ACC112 (cell line): ENCODE measurements around the gene TP53I11.

Source experiments
- H2AFZ ChIP-seq: fragments of 200-600 bp; sonication (generic); one replicate; pipeline ENCODE4 v1.6.0; 2017; ENCODE audit warnings: antibody characterized with exemption, low read length; ENCODE audit not compliant: unreplicated experiment
- H3K27ac ChIP-seq: fragments of 200-600 bp; sonication (generic); 2 replicates; pipeline ENCODE4 v1.5.1; 2014; ENCODE audit warnings: low read depth, mild to moderate bottlenecking, antibody characterized with exemption, low read length, moderate library complexity
- H3K27me3 ChIP-seq: fragments of 200-600 bp; sonication (generic); 2 replicates; pipeline ENCODE4 v1.6.1; 2014; ENCODE audit warnings: mild to moderate bottlenecking, antibody characterized with exemption, low read length, moderate library complexity, mixed read lengths; ENCODE audit not compliant: insufficient read depth
- H3K36me3 ChIP-seq: fragments of 200-600 bp; sonication (generic); 2 replicates; pipeline ENCODE4 v1.6.1; 2016; ENCODE audit warnings: mild to moderate bottlenecking, antibody characterized with exemption, low read length, moderate library complexity, mixed read lengths; ENCODE audit not compliant: insufficient read depth
- H3K4me1 ChIP-seq: fragments of 200-600 bp; sonication (generic); one replicate; pipeline ENCODE4 v1.6.1; 2016; ENCODE audit warnings: low read length, mixed read lengths; ENCODE audit not compliant: insufficient read depth, unreplicated experiment, control insufficient read depth
- H3K4me3 ChIP-seq: fragments of 200-600 bp; sonication (generic); 2 replicates; pipeline ENCODE4 v1.5.1; 2014; ENCODE audit warnings: mild to moderate bottlenecking, low read depth, low read length
- H3K79me2 ChIP-seq: fragments of 200-600 bp; sonication (generic); one replicate; pipeline ENCODE4 v1.6.0; 2016; ENCODE audit warnings: low read length; ENCODE audit not compliant: control insufficient read depth, unreplicated experiment, insufficient read depth

TP53I11 gene

DNA sequence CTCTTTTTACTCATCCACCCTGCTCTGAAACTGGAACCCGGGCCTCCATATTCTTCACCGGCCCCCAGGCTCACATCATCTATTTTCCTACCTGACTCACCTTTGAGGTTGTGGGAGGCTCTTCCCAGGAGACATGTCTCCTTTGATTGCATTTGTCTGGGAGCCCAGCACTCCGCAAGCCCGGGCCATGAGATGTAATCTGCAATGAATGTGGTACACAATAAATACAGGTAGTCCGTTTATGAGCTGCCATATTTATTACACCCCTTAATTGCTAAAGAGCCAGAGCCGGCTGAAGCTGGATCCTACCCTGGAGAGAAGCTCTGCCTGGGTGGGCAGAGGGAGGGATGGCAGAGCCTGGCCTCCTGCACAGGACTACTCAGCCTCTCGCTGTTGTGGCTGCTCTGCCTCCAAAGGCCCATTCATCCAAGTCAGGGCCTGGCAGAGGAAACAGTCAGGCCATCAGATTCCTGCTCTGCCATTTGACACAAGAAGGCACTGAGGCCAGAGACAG lies 49.5 kb downstream of the TP53I11 start:
- no peaks in the 10 kb centered on the region for H3K4me1 ChIP-seq
- no peaks in the 10 kb centered on the region for H3K36me3 ChIP-seq
- no peak overlapping the region for H3K27ac ChIP-seq
- H2AFZ ChIP-seq = no peak overlapping the region
- H3K79me2 ChIP-seq = no peaks in the 10 kb centered on the region
- peaks cover 17% of the 10 kb centered on the region; the same call in 1 of the 2 replicates for H3K27me3 ChIP-seq
- H3K4me3 ChIP-seq = no peak overlapping the region

DNA sequence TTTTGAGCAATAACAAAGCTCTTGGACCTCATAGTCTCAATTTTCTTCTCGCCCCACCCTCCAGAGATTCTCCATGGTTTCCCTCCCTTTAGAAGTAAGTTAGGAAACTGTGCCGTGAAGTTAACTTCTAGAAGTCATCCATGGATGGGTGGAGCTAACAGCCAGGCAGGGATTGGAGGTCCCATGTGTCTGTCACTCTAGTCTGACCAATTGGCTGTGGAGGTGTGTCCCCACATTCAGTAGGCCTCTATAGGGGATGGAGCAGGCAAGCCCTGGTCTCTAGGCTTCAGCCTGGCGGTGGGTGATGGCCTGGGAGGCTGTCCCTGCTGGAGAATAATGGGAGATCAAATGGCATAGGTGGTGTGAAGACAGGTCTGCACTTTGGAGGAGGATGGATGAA lies 50.7 kb downstream of the TP53I11 start:
- H3K4me1 ChIP-seq = no peaks in the 10 kb centered on the region
- H3K27ac ChIP-seq = no peak overlapping the region
- H3K4me3 ChIP-seq = no peak overlapping the region
- no peak overlapping the region for H2AFZ ChIP-seq
- H3K27me3 ChIP-seq = peaks cover 17% of the 10 kb centered on the region
- H3K36me3 ChIP-seq = no peaks in the 10 kb centered on the region
- no peaks in the 10 kb centered on the region for H3K79me2 ChIP-seq

DNA sequence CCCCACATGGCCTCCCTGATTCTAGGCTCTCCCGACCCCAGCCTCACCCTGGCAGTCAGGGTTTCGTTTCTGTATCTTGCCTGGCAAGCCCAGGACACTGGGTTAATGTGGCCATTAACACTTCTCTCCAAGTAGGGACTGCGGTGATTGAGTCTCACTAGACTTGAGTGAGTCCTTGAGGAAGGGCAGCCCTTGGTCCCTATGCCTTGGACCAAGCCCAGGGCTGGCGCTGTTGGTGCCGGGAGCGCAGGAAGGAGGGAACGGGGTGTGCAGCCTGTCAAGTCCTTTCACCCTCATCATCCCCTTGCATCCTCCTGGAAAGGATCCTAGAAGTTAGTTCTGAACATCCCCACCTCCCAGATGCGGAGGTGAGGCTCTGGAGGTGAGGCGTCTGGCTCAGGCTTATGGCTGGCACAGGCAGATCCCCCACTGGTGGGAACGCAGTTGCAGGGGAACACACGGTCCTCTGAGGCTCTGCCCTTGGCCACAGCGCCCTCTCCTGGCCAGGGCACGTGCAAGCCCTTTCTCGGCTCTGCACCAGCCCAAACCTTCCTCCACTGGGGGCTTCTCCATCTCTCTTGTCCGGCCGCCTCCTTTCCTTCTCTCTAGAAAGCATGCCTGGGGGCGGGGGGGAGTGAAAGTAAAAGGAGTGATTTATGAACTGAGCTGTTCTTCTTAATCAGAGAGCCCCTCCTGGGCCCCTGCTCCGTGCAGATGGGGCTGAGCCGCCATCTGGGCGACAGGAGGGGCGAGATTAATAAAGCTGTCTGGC lies 56.7 kb downstream of the TP53I11 start:
- H3K27ac ChIP-seq = no peak overlapping the region
- H3K79me2 ChIP-seq = no peaks in the 10 kb centered on the region
- H2AFZ ChIP-seq = no peak overlapping the region
- H3K27me3 ChIP-seq = peaks cover 15% of the 10 kb centered on the region
- H3K36me3 ChIP-seq = no peaks in the 10 kb centered on the region
- no peaks in the 10 kb centered on the region for H3K4me1 ChIP-seq
- H3K4me3 ChIP-seq = no peak overlapping the region

- H3K4me3 ChIP-seq = no peak overlapping the region
- H3K79me2 ChIP-seq = no peaks in the 10 kb centered on the region
- H3K4me1 ChIP-seq = no peaks in the 10 kb centered on the region
- H3K27ac ChIP-seq = no peak overlapping the region
- H3K27me3 ChIP-seq = peaks cover 15% of the 10 kb centered on the region
- H2AFZ ChIP-seq = no peak overlapping the region
- no peaks in the 10 kb centered on the region for H3K36me3 ChIP-seq
These were observed 57.3 kb downstream of the TP53I11 start for GRCh38 chr11:44893308-44893822.

DNA sequence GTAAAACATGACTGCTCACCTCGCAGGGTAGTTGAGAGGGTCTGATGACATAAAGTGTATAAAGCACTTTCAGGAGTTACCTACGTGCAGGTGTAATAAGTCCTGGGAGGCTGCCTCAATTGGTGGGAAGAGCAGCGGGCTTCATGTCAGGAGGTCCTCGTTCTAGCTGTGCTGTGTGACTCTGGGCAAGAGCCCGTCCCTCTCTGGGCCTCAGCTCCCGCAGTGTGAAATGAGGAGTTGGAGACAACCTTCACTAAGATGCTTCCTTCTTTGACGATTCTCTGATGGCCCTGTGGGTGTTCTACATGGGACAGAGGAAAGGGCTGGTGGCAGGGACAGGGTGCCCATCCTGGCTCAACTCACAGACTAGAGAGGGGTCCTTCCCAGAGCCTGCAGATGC lies 57.8 kb downstream of the TP53I11 start:
- H2AFZ ChIP-seq = no peak overlapping the region
- H3K36me3 ChIP-seq = no peaks in the 10 kb centered on the region
- no peaks in the 10 kb centered on the region for H3K79me2 ChIP-seq
- peaks cover 15% of the 10 kb centered on the region for H3K27me3 ChIP-seq
- H3K4me3 ChIP-seq = no peak overlapping the region
- H3K4me1 ChIP-seq = no peaks in the 10 kb centered on the region
- no peak overlapping the region for H3K27ac ChIP-seq

DNA sequence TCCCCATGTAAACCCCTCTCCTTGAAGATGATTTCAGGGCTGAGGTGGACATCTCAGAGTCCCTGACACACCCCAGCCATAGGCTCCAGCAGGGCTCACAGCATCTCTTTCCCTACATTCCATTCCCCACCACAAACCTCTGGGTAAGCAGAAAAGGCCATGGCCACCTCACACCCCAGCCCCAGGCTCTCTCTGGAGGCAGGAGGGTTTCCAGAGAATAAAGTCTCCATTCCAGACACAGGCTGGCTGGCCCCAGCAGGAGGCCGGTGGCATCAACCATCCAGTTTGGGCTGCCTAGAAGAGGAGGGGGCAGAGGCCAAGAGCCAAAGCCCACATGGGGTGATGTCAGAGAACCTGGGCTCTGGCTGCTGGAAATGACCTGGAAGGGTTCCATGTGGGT lies 61.4 kb downstream of the TP53I11 start:
- H3K79me2 ChIP-seq = no peaks in the 10 kb centered on the region
- H3K27me3 ChIP-seq = no peaks in the 10 kb centered on the region
- H3K4me3 ChIP-seq = no peak overlapping the region
- no peak overlapping the region for H3K27ac ChIP-seq
- H2AFZ ChIP-seq = no peak overlapping the region
- H3K4me1 ChIP-seq = no peaks in the 10 kb centered on the region
- H3K36me3 ChIP-seq = no peaks in the 10 kb centered on the region

DNA sequence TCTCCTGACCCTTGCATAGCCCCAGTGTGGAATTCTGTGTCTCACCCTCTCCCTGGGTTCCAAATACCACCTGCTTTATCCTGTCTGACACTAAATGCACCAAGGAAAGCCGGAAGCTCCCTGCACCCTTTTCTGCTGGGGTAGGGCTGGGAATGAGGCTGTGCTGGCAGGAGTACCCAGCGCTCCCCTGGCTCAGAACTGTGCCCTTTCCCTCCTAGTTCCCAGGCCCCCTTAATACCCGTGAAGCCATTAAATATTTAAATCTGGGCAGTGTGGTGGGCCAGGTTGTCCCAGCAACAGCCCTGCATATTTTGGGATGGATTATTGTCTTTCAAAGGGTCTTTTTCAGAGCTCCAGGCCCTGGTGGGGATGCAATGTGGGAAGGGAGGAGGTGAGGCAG lies 63.0 kb downstream of the TP53I11 start:
- H3K27ac ChIP-seq = no peak overlapping the region
- H3K4me1 ChIP-seq = no peaks in the 10 kb centered on the region
- H3K36me3 ChIP-seq = no peaks in the 10 kb centered on the region
- H3K27me3 ChIP-seq = no peaks in the 10 kb centered on the region
- H3K4me3 ChIP-seq = no peak overlapping the region
- no peak overlapping the region for H2AFZ ChIP-seq
- no peaks in the 10 kb centered on the region for H3K79me2 ChIP-seq

- Histone ChIP-seq H3K36me3 (no peaks in the 10 kb centered on the region), H3K27me3 (peaks cover 5% of the 10 kb centered on the region; the same call in 1 of the 2 replicates), H3K4me3 (no peak overlapping the region), H2AFZ (no peak overlapping the region), H3K27ac (no peak overlapping the region), H3K79me2 (no peaks in the 10 kb centered on the region), H3K4me1 (no peaks in the 10 kb centered on the region)
These were observed 63.9 kb downstream of the TP53I11 start for GRCh38 chr11:44886790-44887140.

- no peaks in the 10 kb centered on the region for H3K4me1 ChIP-seq
- no peak overlapping the region for H2AFZ ChIP-seq
- no peak overlapping the region for H3K4me3 ChIP-seq
- no peak overlapping the region for H3K27ac ChIP-seq
- H3K79me2 ChIP-seq = no peaks in the 10 kb centered on the region
- peaks cover 10% of the 10 kb centered on the region; the same call in 1 of the 2 replicates for H3K27me3 ChIP-seq
- no peaks in the 10 kb centered on the region for H3K36me3 ChIP-seq
These were observed 64.5 kb downstream of the TP53I11 start for GRCh38 chr11:44885919-44886789.

DNA sequence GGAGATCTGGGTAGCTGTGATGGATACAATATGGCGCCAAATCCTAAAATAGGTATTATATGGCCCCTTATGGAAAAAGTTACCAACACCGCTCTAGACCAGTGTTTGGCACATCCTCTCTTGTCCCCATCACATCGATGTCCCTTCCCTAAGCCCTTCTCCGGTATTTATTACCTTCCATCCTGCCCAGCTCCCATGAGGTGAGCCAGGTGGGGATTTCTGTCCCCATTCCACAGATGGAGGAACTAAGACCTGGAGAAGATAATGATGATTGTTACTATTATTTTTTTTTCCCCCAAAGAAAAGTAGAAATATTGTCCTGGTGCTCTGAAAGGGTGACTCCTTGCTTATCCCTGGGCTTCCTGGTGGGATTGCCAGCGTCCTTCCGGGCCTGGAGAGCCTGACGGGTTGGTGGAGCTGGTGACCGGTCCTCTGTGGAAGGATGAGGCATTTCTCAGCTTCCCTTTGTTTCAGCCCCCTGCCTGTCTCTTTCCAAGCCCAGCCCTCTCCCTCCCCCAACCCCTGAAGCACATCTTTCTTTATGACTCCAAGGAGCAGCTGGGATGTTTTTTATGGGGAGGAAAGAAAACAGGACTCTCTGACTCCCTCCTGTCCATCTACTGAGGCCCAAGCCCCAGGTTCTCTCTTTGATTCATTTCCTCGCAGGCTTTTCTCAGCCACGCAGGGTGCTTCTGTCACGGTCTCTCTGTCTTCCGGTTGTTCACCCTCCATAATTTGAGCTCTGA lies 65.4 kb downstream of the TP53I11 start:
- H3K79me2 ChIP-seq = no peaks in the 10 kb centered on the region
- peaks cover 18% of the 10 kb centered on the region for H3K27me3 ChIP-seq
- H3K4me1 ChIP-seq = no peaks in the 10 kb centered on the region
- H3K27ac ChIP-seq = no peak overlapping the region
- no peak overlapping the region for H2AFZ ChIP-seq
- H3K36me3 ChIP-seq = no peaks in the 10 kb centered on the region
- H3K4me3 ChIP-seq = no peak overlapping the region
